Ectodermal cell (in vitro differentiated cells): ENCODE data around the gene UNC5A.

ENCODE experiments used
- H3K27ac ChIP-seq: 2 replicates; pipeline ENCODE4 v1.7.0; 2013; ENCODE audit warnings: mild to moderate bottlenecking, low read depth, low read length; ENCODE audit not compliant: insufficient read depth, poor library complexity, severe bottlenecking
- H3K27me3 ChIP-seq: 2 replicates; pipeline ENCODE4 v1.7.0; 2013; ENCODE audit warnings: mild to moderate bottlenecking, low read length; ENCODE audit not compliant: insufficient read depth, control insufficient read depth, poor library complexity, severe bottlenecking
- H3K36me3 ChIP-seq: one replicate; pipeline ENCODE4 v1.7.0; 2013; ENCODE audit warnings: low read length; ENCODE audit not compliant: control insufficient read depth, insufficient read depth
- H3K4me1 ChIP-seq: one replicate; pipeline ENCODE4 v1.7.0; 2013; ENCODE audit warnings: low read length; ENCODE audit not compliant: control insufficient read depth, insufficient read depth
- H3K4me3 ChIP-seq: 2 replicates; pipeline ENCODE4 v1.7.0; 2013; ENCODE audit warnings: low read depth, low read length, control low read depth; ENCODE audit not compliant: insufficient read depth
- H3K9me3 ChIP-seq: 2 replicates; pipeline ENCODE4 v1.7.0; 2013; ENCODE audit warnings: mild to moderate bottlenecking, low read length, moderate library complexity; ENCODE audit not compliant: control insufficient read depth
- WGBS, 2 experiments: methylation state at CpG; one replicate each; pipeline ENCODE4 v1.1.7; 2013; ENCODE audit warnings: missing lambda C conversion rate in 2 of 2; 5-methylcytosine and 5-hydroxymethylcytosine counted together

Gene UNC5A

GRCh38 chr5:176792655-176793342, 17.6 kb upstream of the UNC5A start:
- H3K27ac ChIP-seq = no peak overlapping the region
- H3K27me3 ChIP-seq = peaks cover 29% of the 10 kb centered on the region
- no peaks in the 10 kb centered on the region for H3K9me3 ChIP-seq
- 63 to 64% methylated on average over 18 of the region's 18 CpGs for WGBS, 2 experiments
- H3K4me3 ChIP-seq = no peak overlapping the region
- peaks cover 20% of the 10 kb centered on the region for H3K4me1 ChIP-seq
- no peaks in the 10 kb centered on the region for H3K36me3 ChIP-seq

GRCh38 chr5:176793343-176793699, 17.0 kb upstream of the UNC5A start:
- peaks cover 29% of the 10 kb centered on the region for H3K27me3 ChIP-seq
- peaks cover 20% of the 10 kb centered on the region for H3K4me1 ChIP-seq
- WGBS, 2 experiments = 48 to 56% methylated on average over 9 of the region's 9 CpGs
- no peaks in the 10 kb centered on the region for H3K9me3 ChIP-seq
- no peaks in the 10 kb centered on the region for H3K36me3 ChIP-seq
- H3K27ac ChIP-seq = no peak overlapping the region
- H3K4me3 ChIP-seq = no peak overlapping the region

GRCh38 chr5:176793736-176794135, 16.6 kb upstream of the UNC5A start:
- no peak overlapping the region for H3K4me3 ChIP-seq
- H3K36me3 ChIP-seq = no peaks in the 10 kb centered on the region
- H3K4me1 ChIP-seq = peaks cover 20% of the 10 kb centered on the region
- peaks cover 25% of the 10 kb centered on the region for H3K27me3 ChIP-seq
- no peaks in the 10 kb centered on the region for H3K9me3 ChIP-seq
- H3K27ac ChIP-seq = no peak overlapping the region
- WGBS, 2 experiments = 82 to 91% methylated on average over 8 of the region's 8 CpGs

GRCh38 chr5:176794509-176794908, 15.8 kb upstream of the UNC5A start:
- Histone ChIP-seq H3K4me3 (no peak overlapping the region), H3K4me1 (peaks cover 13% of the 10 kb centered on the region), H3K36me3 (no peaks in the 10 kb centered on the region), H3K27ac (no peak overlapping the region), H3K9me3 (no peaks in the 10 kb centered on the region), H3K27me3 (peaks cover 17% of the 10 kb centered on the region)
- WGBS, 2 experiments = 89 to 92% methylated on average over 6 of the region's 6 CpGs

- Histone ChIP-seq H3K4me1 (peaks cover 10% of the 10 kb centered on the region), H3K27me3 (peaks cover 9% of the 10 kb centered on the region), H3K36me3 (no peaks in the 10 kb centered on the region), H3K9me3 (no peaks in the 10 kb centered on the region), H3K27ac (no peak overlapping the region), H3K4me3 (no peak overlapping the region)
- 70 to 73% methylated on average over 9 of the region's 9 CpGs for WGBS, 2 experiments
Measured at GRCh38 chr5:176796411-176796810, 13.9 kb upstream of the UNC5A start.

- Histone ChIP-seq H3K9me3 (no peaks in the 10 kb centered on the region), H3K4me3 (no peak overlapping the region), H3K36me3 (no peaks in the 10 kb centered on the region), H3K4me1 (peaks cover 10% of the 10 kb centered on the region), H3K27ac (no peak overlapping the region), H3K27me3 (peaks cover 7% of the 10 kb centered on the region)
- WGBS, 2 experiments = 91 to 95% methylated on average over 2 of the region's 2 CpGs
Measured at GRCh38 chr5:176796970-176797369, 13.4 kb upstream of the UNC5A start.

GRCh38 chr5:176797456-176798050, 12.8 kb upstream of the UNC5A start:
- H3K9me3 ChIP-seq = no peaks in the 10 kb centered on the region
- H3K36me3 ChIP-seq = no peaks in the 10 kb centered on the region
- no peak overlapping the region for H3K27ac ChIP-seq
- peaks cover 8% of the 10 kb centered on the region for H3K4me1 ChIP-seq
- no peak overlapping the region for H3K4me3 ChIP-seq
- 88 to 89% methylated on average over 21 of the region's 21 CpGs for WGBS, 2 experiments
- H3K27me3 ChIP-seq = peaks cover 9% of the 10 kb centered on the region

- 94% methylated on average over 32 of the region's 33 CpGs for WGBS, 2 experiments
- H3K27me3 ChIP-seq = peaks cover 13% of the 10 kb centered on the region
- no peaks in the 10 kb centered on the region for H3K36me3 ChIP-seq
- H3K4me3 ChIP-seq = no peak overlapping the region
- no peaks in the 10 kb centered on the region for H3K9me3 ChIP-seq
- no peak overlapping the region for H3K27ac ChIP-seq
- H3K4me1 ChIP-seq = peaks cover under 1% of the 10 kb centered on the region
Measured at GRCh38 chr5:176798086-176798876, 12.1 kb upstream of the UNC5A start.

- H3K4me1 ChIP-seq = no peaks in the 10 kb centered on the region
- 89 to 93% methylated on average over 12 of the region's 12 CpGs for WGBS, 2 experiments
- no peaks in the 10 kb centered on the region for H3K9me3 ChIP-seq
- H3K27me3 ChIP-seq = peaks cover 15% of the 10 kb centered on the region
- no peaks in the 10 kb centered on the region for H3K36me3 ChIP-seq
- H3K27ac ChIP-seq = no peak overlapping the region
- no peak overlapping the region for H3K4me3 ChIP-seq
Measured at GRCh38 chr5:176798949-176799348, 11.4 kb upstream of the UNC5A start.

- Histone ChIP-seq H3K27me3 (peaks cover 20% of the 10 kb centered on the region), H3K36me3 (no peaks in the 10 kb centered on the region), H3K9me3 (no peaks in the 10 kb centered on the region), H3K27ac (no peak overlapping the region), H3K4me1 (no peaks in the 10 kb centered on the region), H3K4me3 (no peak overlapping the region)
- 92% methylated on average over 12 of the region's 12 CpGs for WGBS, 2 experiments
Measured at GRCh38 chr5:176799488-176799887, 10.9 kb upstream of the UNC5A start.
